Muscle layer of duodenum (tissue), 2 donors: ENCODE measurements around the gene EXOC4.

ENCODE experiments used
- H3K27ac ChIP-seq: one replicate; pipeline ENCODE4 v1.7.0; 2013; ENCODE audit warnings: mild to moderate bottlenecking, low read length
- H3K27me3 ChIP-seq: one replicate; pipeline ENCODE4 v1.7.0; 2013; ENCODE audit warnings: low read depth, mild to moderate bottlenecking, control low read depth, low read length
- H3K36me3 ChIP-seq, 2 donors: one replicate each; pipeline ENCODE4 v1.7.0; 2013; ENCODE audit warnings: low read length in 2 of 2, control low read depth in 1 of 2, mild to moderate bottlenecking in 1 of 2; ENCODE audit not compliant: insufficient read depth in 2 of 2, control insufficient read depth in 1 of 2
- H3K4me1 ChIP-seq, 2 donors: one replicate each; pipeline ENCODE4 v1.7.0; 2013; ENCODE audit warnings: low read length in 2 of 2, mild to moderate bottlenecking in 2 of 2, control low read depth in 1 of 2, moderate library complexity in 1 of 2; ENCODE audit not compliant: insufficient read depth in 2 of 2, control insufficient read depth in 1 of 2
- H3K4me3 ChIP-seq, 2 donors: one replicate each; pipeline ENCODE4 v1.7.0; 2013; ENCODE audit warnings: low read length in 2 of 2, low read depth in 1 of 2, mild to moderate bottlenecking in 1 of 2
- H3K9me3 ChIP-seq, 2 donors: one replicate each; pipeline ENCODE4 v1.7.0; 2013; ENCODE audit warnings: low read length in 2 of 2, control low read depth in 1 of 2, mild to moderate bottlenecking in 1 of 2; ENCODE audit not compliant: control insufficient read depth in 1 of 2
- donor health status: healthy.

The EXOC4 gene

DNA sequence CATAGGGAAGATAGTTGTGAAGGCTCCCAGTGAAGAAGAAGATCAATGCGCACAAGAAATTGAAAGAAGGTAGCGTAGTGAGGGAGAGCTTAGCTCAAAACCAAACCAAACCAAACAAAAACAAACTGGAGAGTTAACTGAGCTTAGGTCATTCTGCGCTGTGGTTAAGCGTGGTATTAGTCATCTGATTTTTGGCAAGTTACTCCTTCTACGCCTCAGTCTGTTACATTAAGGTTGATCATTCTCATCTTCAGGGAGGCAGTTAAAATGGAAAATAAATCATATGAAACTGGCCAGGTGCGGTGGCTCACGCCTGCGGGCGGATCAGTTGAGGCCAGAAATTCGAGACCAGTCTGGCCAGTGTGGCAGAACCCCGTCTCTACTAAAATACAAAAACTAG lies 259.7 kb downstream of the EXOC4 start:
- H3K36me3 ChIP-seq = no peaks in the 10 kb centered on the region
- no peaks in the 10 kb centered on the region for H3K9me3 ChIP-seq
- H3K4me1 ChIP-seq = no peaks in the 10 kb centered on the region
- no peak overlapping the region for H3K27ac ChIP-seq
- H3K27me3 ChIP-seq = no peaks in the 10 kb centered on the region
- no peak overlapping the region for H3K4me3 ChIP-seq

GRCh38 chr7:133513608-133514007 lies 260.7 kb downstream of the EXOC4 start:
- Histone ChIP-seq H3K27ac (no peak overlapping the region), H3K4me3 (no peak overlapping the region), H3K27me3 (no peaks in the 10 kb centered on the region), H3K36me3 (no peaks in the 10 kb centered on the region), H3K9me3 (no peaks in the 10 kb centered on the region), H3K4me1 (no peaks in the 10 kb centered on the region)

GRCh38 chr7:133514551-133514950 lies 261.7 kb downstream of the EXOC4 start:
- no peak overlapping the region for H3K4me3 ChIP-seq
- no peaks in the 10 kb centered on the region for H3K4me1 ChIP-seq
- no peaks in the 10 kb centered on the region for H3K27me3 ChIP-seq
- H3K27ac ChIP-seq = no peak overlapping the region
- H3K9me3 ChIP-seq = no peaks in the 10 kb centered on the region
- H3K36me3 ChIP-seq = no peaks in the 10 kb centered on the region

GRCh38 chr7:133517766-133518165 lies 264.9 kb downstream of the EXOC4 start:
- Histone ChIP-seq H3K9me3 (no peaks in the 10 kb centered on the region), H3K4me3 (no peak overlapping the region), H3K36me3 (no peaks in the 10 kb centered on the region), H3K4me1 (no peaks in the 10 kb centered on the region), H3K27me3 (no peaks in the 10 kb centered on the region), H3K27ac (no peak overlapping the region)

- Histone ChIP-seq H3K4me3 (no peak overlapping the region), H3K27ac (no peak overlapping the region), H3K27me3 (no peaks in the 10 kb centered on the region), H3K9me3 (no peaks in the 10 kb centered on the region), H3K4me1 (no peaks in the 10 kb centered on the region), H3K36me3 (no peaks in the 10 kb centered on the region)
Observed at GRCh38 chr7:133518718-133519117, 265.8 kb downstream of the EXOC4 start.

DNA sequence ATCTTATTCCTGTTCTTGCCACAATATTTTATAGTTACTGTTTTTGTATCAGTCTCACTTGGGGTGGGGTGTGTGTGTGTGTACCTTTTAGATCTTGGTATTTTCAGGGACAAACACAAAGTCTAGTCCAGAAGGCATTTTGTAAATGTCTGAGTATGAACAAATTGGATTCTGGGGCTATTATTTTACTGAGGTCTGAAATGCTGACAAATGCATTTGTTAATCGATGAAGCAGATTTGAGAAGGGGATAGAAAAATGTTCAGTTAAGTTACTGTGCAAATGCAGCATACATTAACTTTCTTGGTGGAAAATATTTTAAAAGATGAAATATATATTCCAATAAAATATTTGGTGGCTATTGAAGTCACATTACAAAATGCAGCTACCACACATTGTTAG lies 267.4 kb downstream of the EXOC4 start:
- no peaks in the 10 kb centered on the region for H3K9me3 ChIP-seq

GRCh38 chr7:133522501-133522900 lies 269.6 kb downstream of the EXOC4 start:
- no peak overlapping the region for H3K27ac ChIP-seq
- H3K9me3 ChIP-seq = no peaks in the 10 kb centered on the region
- no peaks in the 10 kb centered on the region for H3K36me3 ChIP-seq
- no peaks in the 10 kb centered on the region for H3K27me3 ChIP-seq
- no peaks in the 10 kb centered on the region for H3K4me1 ChIP-seq
- H3K4me3 ChIP-seq = no peak overlapping the region

More for the DNA sequence above, 267.4 kb downstream of the EXOC4 start:
- Histone ChIP-seq H3K4me1 (no peaks in the 10 kb centered on the region), H3K4me3 (no peak overlapping the region), H3K27me3 (no peaks in the 10 kb centered on the region), H3K36me3 (no peaks in the 10 kb centered on the region), H3K27ac (no peak overlapping the region)

DNA sequence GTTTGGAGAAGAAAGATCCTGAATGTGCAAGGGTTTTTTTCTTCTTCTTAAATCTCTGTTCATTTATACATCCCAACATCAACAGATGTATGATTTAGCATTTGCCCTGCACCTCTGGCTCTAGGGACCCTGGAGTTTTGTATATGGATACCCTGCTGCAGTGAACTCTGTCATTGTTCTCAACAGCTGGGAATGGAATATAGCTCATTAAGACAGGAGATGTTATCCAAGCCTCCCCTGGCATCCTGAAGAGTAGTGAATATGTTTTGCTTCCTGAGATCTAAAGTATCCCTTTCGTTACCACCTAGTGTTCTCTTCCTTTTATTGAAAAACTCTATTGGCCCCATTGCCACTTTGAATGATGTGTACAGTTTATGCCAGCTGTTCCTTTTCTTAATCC lies 275.9 kb downstream of the EXOC4 start:
- no peaks in the 10 kb centered on the region for H3K4me1 ChIP-seq
- no peaks in the 10 kb centered on the region for H3K36me3 ChIP-seq
- no peaks in the 10 kb centered on the region for H3K27me3 ChIP-seq
- no peak overlapping the region for H3K4me3 ChIP-seq
- no peaks in the 10 kb centered on the region for H3K9me3 ChIP-seq
- no peak overlapping the region for H3K27ac ChIP-seq

- Histone ChIP-seq H3K4me3 (no peak overlapping the region), H3K4me1 (no peaks in the 10 kb centered on the region), H3K9me3 (no peaks in the 10 kb centered on the region), H3K27me3 (no peaks in the 10 kb centered on the region), H3K36me3 (no peaks in the 10 kb centered on the region), H3K27ac (no peak overlapping the region)
Observed at GRCh38 chr7:133529861-133530260, 277.0 kb downstream of the EXOC4 start.

GRCh38 chr7:133530682-133531081 lies 277.8 kb downstream of the EXOC4 start:
- Histone ChIP-seq H3K4me3 (no peak overlapping the region), H3K4me1 (no peaks in the 10 kb centered on the region), H3K27me3 (no peaks in the 10 kb centered on the region), H3K9me3 (no peaks in the 10 kb centered on the region), H3K36me3 (no peaks in the 10 kb centered on the region), H3K27ac (no peak overlapping the region)

DNA sequence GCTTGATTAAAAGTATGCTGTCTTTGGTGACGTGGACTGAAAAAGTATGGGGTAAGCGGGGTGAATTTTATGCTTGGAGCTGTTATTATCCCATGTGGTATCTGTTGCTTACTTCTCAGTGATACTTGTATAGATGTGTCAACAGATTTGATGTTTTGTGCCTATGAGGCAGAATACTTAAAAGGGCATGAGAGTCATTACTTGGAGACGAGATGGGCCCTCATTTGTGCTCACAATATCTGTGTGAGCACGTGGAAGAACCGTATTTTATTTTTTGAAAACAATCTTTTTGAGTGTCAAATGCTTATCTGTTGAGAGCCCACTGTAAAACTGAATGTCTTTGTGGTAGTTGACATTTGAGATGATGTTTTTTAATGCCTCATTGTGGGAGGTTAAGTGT lies 281.9 kb downstream of the EXOC4 start:
- no peak overlapping the region for H3K27ac ChIP-seq
- H3K9me3 ChIP-seq = no peaks in the 10 kb centered on the region
- no peaks in the 10 kb centered on the region for H3K27me3 ChIP-seq
- no peaks in the 10 kb centered on the region for H3K36me3 ChIP-seq
- no peaks in the 10 kb centered on the region for H3K4me1 ChIP-seq
- no peak overlapping the region for H3K4me3 ChIP-seq

GRCh38 chr7:133535308-133535707 lies 282.4 kb downstream of the EXOC4 start:
- no peak overlapping the region for H3K27ac ChIP-seq
- H3K4me1 ChIP-seq = no peaks in the 10 kb centered on the region
- H3K27me3 ChIP-seq = no peaks in the 10 kb centered on the region
- H3K4me3 ChIP-seq = no peak overlapping the region
- no peaks in the 10 kb centered on the region for H3K9me3 ChIP-seq
- H3K36me3 ChIP-seq = no peaks in the 10 kb centered on the region
